ENCODE measurements around the gene PRPH. TPM values are rescaled to one million over a fixed set of nuclear protein-coding genes. Genes with fewer than 3 reads are reported as not detected.

Gene PRPH
- total and polyA plus RNA-seq, 5 experiments from 2014 or later, result not detected

DNA sequence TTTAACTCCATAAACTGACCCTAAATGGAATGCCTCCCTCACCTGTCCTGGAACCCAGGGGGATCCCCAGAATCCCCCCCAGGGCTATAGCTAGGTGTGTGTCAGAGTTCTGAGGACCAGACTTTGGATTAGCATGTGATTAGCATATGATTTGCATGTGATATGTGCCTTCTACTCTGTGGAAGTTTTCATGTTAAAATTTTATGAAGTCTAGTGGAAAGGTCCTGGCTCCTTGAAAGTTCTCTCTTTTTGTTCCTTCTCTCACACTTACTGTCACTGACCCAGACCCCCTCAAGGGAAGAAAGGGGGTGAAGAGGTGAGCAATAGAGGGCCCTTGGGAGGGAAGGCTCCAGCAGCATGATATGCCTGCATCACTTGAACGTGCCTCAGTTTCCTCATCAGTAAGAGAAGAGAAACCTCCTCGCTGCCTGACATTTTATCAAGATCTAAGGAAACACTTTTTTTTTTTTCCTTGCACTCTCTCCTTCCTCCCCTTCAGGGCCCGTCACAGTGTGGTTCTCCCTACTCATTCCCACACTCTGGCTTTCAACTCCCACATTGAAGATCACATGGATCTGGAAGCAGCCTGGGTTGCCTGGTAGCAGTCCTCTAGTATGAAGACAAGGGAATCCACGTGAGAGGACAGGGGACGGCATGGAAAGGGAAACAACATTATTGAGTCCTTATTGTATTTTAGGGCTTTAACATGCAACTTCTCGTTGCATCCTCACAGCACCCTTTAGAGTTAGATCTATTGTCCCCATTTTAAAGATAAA is 45.3 kb downstream of the PRPH start:
- peaks cover 0 to 3% (median 0%) of the 10 kb centered on the region in 9 donors for H3K9me3 Mint-ChIP-seq
- peaks cover 22 to 44% (median 37%) of the 10 kb centered on the region in 4 donors for H3K4me1 Mint-ChIP-seq
- ATAC-seq (no peak), DNase-seq (no peak)
- H3K27me3 Mint-ChIP-seq, result peaks cover 20 to 74% (median 59%) of the 10 kb centered on the region in 5 donors
- H3K36me3 Mint-ChIP-seq, result no peaks in the 10 kb centered on the region
- POLR2A ChIA-PET, result no interaction called here
- H3K27ac Mint-ChIP-seq, result peak overlapping the region in 1 of 10 donors; percentile 45
- H3K4me3 Mint-ChIP-seq, result peak overlapping the region in 3 of 10 donors; percentile 23 to 49 (median 29)

DNA sequence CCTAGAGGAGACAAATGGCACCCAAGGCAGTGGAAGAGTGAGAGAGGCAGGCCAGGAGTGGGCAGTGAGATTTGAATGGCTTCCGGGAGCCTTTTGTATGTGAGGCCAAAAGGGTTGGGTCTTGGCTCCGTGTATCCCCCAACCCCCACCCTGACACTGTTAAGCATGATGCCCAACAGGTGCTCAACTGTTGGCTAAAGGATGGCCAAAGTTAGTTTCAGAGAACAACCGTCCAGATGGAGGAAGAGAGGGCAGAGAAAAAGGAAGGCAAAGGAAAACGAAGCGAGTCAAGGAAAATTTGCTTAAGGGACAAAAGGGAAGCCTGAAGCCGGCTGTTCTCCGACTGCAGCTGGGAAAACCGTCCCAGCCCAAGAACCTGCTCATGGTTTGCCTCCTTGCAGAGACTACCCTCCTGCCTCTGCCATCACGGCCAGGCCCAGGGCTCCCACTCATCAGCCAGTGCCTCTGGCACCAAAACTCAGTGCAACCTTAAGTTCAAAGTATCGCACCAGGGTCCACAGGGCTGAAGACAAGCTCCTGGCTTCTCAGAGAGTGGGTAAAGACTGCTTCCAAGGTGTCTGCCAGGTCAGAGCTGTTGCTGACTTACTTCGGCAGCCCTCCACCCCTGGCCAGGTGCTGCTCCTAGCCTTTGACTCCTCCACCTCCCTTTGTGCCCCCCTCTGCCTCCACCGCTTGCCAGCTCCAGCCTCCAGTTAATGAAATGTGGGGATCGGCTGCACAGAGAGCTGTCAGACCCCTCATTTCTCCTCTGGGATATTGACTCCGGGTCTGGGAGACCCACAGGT is 46.2 kb downstream of the PRPH start:
- no peaks in the 10 kb centered on the region for H3K36me3 Mint-ChIP-seq
- peak overlapping the region in 7 of 10 donors; percentile 4 to 85 (median 29) for H3K4me3 Mint-ChIP-seq
- H3K4me1 Mint-ChIP-seq, result peaks cover 20 to 46% (median 42%) of the 10 kb centered on the region in 4 donors
- POLR2A ChIA-PET, result interaction anchor here (0.6 to 1.4 kb wide), 2 partner anchors 9 to 169 kb away, joined by 3 to 5 read pairs; no protein-coding TSS in a partner anchor
- H3K27ac Mint-ChIP-seq, result peak overlapping the region in 1 of 10 donors; percentile 18
- ATAC-seq (no peak), DNase-seq (no peak)
- peaks cover 0 to 3% (median 0%) of the 10 kb centered on the region in 9 donors for H3K9me3 Mint-ChIP-seq
- H3K27me3 Mint-ChIP-seq, result peaks cover 15 to 75% (median 58%) of the 10 kb centered on the region in 5 donors

DNA sequence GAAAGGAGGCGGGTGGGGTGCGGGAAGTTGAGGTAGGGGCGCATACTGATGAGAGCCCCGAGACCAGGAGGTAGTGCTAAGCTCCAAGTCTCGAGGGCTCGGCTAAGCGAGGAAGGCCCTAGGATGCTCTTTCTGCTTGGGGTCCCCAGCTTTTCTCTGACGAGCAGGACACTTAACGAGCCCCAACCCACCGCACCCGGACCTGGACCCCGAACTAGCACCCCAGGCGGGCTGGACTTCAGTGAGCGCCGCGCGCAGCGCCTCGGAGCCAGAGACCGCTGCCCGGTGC is 46.8 kb downstream of the PRPH start:
- Mint-ChIP-seq H3K9me3 (peaks cover 0 to 3% (median 0%) of the 10 kb centered on the region in 9 donors), H3K4me1 (peaks cover 24 to 50% (median 45%) of the 10 kb centered on the region in 4 donors), H3K27me3 (peaks cover 17 to 78% (median 60%) of the 10 kb centered on the region in 5 donors), H3K36me3 (peaks cover 0 to 3% (median 0%) of the 10 kb centered on the region in 3 donors), H3K4me3 (peak overlapping the region in 8 of 10 donors; percentile 10 to 85 (median 45)), H3K27ac (no peak overlapping the region)
- POLR2A ChIA-PET, result interaction anchor here (0.6 to 1.4 kb wide), 2 partner anchors 10 to 168 kb away, joined by 3 to 5 read pairs; no protein-coding TSS in a partner anchor
- ATAC-seq, result no peak
- DNase-seq, result no peak

DNA sequence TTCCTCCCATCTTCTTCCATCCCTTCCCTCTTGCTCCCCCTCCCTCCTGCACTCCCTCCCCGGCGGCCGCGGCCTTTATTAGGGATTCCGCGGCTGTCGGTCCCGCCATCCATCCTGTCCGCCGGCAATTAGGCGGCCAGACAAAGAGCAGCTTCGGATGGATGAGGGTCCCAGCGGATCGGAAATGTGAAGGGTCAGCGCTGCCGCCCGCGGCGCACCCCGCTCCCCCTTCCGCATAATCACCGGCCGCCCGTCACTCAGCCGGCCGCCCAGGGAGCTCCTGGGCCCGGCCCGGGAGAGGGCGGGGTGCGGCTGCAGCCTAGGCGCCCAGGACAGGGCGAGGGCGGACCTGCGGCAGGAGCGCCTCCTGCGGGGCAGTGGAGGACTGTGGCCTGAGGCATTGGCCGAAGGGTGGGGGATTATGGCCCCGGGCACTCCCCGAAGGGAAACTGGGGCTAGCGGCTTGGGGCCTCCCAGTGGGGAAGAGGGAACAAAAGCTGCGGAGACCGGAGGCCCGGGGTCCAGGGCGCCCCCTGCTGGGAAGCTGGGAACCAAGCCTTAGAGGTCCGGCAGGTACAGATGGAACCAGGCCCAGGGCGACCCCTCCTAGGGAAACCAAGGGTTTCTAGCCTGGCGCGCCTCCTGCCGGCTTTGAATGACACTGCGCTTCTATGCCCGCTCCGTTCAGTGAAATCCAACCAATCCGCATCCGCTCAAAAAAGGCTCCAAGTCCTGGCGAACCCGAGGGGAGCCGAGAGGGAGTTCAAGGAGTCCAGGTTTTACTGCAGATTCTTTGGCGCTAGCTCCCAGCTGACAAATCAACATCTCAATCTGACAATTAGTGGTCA is 47.3 kb downstream of the PRPH start:
- H3K27ac Mint-ChIP-seq, result no peak overlapping the region
- POLR2A ChIA-PET, result interaction anchor here (0.6 to 1.4 kb wide), 3 partner anchors 10 to 168 kb away, joined by 3 to 5 read pairs (median 4); no protein-coding TSS in a partner anchor

DNA sequence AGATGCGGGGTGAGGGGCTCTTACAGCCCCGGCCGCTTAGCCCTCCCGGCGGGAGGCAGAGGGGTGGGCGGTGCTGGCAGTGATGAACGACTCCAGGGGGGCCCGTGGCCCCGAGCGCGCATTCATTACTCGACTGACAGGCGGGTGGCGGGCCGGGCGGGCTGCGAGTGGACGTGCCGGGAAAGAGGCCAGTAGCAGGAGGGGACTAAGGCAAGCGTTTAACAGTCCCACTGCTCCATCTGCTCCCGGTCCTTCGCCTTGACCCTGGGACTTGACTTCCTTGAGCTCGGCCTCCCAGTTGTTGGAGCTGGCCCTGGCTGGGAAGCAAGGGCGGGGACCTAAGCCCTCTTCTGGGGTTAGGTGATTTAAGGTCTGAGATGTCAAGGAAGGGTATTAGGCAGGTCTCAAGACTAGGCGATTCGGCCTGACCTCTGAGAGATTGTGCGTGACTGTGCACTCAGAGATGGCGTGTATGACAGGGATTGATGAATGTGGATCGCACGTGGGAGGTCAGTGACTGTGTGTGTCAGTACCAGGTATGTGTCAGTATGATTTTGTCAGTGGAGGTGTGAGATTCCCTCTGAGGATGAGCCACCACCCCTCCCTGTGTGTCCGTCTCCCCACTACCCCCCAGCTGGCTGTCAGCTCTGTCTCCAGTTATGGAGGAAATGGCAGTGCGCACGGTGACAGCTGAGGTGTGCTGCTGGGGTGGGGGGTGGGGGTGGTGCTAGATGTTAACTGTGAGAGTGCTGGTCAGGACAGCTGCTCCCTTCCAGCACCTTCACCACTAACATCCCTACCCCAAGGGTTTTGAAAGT is 48.2 kb downstream of the PRPH start:
- no peak for DNase-seq

More for the DNA sequence above, 47.3 kb downstream of the PRPH start:
- DNase-seq (peak; percentile 53 to 78 (median 66)), ATAC-seq (peak; percentile 60 to 69)
- Mint-ChIP-seq H3K36me3 (peaks cover 0 to 4% (median 0%) of the 10 kb centered on the region in 3 donors), H3K4me3 (peak overlapping the region; percentile 63 to 85 (median 75)), H3K4me1 (peaks cover 27 to 50% (median 46%) of the 10 kb centered on the region in 4 donors), H3K9me3 (no peaks in the 10 kb centered on the region), H3K27me3 (peaks cover 20 to 78% (median 60%) of the 10 kb centered on the region in 5 donors)

DNA sequence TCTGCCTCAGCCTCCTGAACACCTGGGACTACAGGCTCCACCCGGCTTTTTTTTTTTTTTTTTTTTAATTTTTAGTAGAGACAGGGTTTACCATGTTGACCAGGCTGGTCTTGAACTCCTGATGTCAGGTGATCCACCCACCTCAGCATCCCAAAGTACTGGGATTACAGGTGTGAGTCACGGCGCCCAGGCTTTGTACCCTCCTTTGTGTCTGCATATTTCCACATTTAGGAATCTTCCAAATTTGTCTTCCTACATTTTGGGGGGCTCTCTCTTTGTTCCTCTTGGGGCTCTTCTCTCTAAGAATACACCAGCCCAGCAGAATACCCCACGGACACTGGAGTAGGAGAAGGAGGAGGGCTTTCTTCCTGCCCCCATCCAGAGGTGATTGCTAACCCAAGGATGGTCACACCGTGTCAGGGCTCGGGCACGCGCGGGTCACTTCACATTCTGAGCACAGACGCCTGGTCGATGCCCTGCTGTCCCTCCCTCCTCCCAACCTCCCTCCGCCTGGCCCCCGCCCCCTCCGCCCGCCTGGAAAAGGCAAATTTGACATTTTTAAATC is 49.6 kb downstream of the PRPH start:
- peaks cover 20 to 53% (median 46%) of the 10 kb centered on the region in 4 donors for H3K4me1 Mint-ChIP-seq
- H3K27me3 Mint-ChIP-seq, result peaks cover 15 to 78% (median 52%) of the 10 kb centered on the region in 5 donors
- ATAC-seq, result no peak

More for the DNA sequence above, 48.2 kb downstream of the PRPH start:
- peaks cover 15 to 78% (median 53%) of the 10 kb centered on the region in 5 donors for H3K27me3 Mint-ChIP-seq
- POLR2A ChIA-PET, result interaction anchor here (0.6 to 1.6 kb wide), 3 partner anchors 20 to 54 kb away, joined by 4 to 5 read pairs (median 4); partner anchors contain the start of gene TROAP
- peaks cover 20 to 48% (median 43%) of the 10 kb centered on the region in 4 donors for H3K4me1 Mint-ChIP-seq
- peaks cover 0 to 4% (median 0%) of the 10 kb centered on the region in 3 donors for H3K36me3 Mint-ChIP-seq
- peak overlapping the region; percentile 63 to 85 (median 76) for H3K4me3 Mint-ChIP-seq
- H3K27ac Mint-ChIP-seq, result peak overlapping the region in 4 of 10 donors; percentile 6 to 61 (median 28)
- no peaks in the 10 kb centered on the region for H3K9me3 Mint-ChIP-seq
- peak in 1 of 2 donors; percentile 24 for ATAC-seq

DNA sequence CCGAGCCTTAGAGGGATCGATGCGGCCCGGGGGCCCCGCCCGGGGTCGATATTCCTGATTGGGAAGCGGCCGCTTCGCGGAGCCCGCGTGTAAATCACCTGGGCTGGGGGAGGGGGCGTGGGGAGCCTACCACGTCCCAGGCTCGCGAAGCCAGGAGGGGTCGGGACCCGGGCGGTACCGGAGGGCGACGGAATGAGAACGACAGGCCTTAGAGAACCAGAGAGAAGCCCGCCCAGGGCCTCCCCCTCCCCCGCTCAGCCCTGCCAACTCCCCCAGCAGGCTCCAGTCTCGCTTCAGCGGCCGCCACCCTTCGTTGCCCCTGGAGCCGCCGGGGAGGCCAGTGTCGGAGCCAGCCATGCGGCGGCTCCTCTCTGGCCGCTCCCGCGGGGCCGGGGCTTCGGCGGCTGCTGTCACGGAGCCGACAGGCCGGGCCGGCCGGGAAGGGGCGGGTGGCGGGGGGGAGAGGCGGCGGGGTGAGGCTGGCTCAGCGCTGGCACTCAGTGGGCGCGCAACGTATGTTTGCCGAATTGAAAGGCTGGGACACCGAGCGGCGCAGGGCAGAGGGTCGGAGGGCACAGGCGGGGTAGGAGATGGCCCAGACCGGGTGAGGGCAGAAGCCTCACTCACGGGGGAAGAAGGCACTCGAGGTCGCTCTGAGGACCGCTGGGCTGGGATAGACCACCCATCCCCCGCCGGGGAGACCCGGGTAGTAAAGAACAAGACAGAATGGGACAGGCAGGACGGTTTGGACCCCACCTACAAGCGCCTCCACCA is 50.3 kb downstream of the PRPH start:
- Mint-ChIP-seq H3K36me3 (peaks cover 0 to 4% (median 0%) of the 10 kb centered on the region in 3 donors), H3K27ac (no peak overlapping the region), H3K9me3 (no peaks in the 10 kb centered on the region), H3K4me3 (peak overlapping the region; percentile 54 to 91 (median 68)), H3K27me3 (peaks cover 15 to 78% (median 49%) of the 10 kb centered on the region in 5 donors), H3K4me1 (peaks cover 20 to 53% (median 46%) of the 10 kb centered on the region in 4 donors)
- DNase-seq (no peak), ATAC-seq (peak in 1 of 2 donors; percentile 10)
- POLR2A ChIA-PET, result interaction anchor here (0.7 kb wide), 1 partner anchor 10 kb away, joined by 3 read pairs; no protein-coding TSS in a partner anchor

More for the DNA sequence above, 49.6 kb downstream of the PRPH start:
- peak overlapping the region in 6 of 10 donors; percentile 12 to 85 (median 64) for H3K4me3 Mint-ChIP-seq
- H3K9me3 Mint-ChIP-seq, result no peaks in the 10 kb centered on the region
- no peak for DNase-seq
- H3K36me3 Mint-ChIP-seq, result peaks cover 0 to 4% (median 0%) of the 10 kb centered on the region in 3 donors
- POLR2A ChIA-PET, result interaction anchor here (1.6 kb wide), 1 partner anchor 56 kb away, joined by 4 read pairs; no protein-coding TSS in a partner anchor
- no peak overlapping the region for H3K27ac Mint-ChIP-seq

DNA sequence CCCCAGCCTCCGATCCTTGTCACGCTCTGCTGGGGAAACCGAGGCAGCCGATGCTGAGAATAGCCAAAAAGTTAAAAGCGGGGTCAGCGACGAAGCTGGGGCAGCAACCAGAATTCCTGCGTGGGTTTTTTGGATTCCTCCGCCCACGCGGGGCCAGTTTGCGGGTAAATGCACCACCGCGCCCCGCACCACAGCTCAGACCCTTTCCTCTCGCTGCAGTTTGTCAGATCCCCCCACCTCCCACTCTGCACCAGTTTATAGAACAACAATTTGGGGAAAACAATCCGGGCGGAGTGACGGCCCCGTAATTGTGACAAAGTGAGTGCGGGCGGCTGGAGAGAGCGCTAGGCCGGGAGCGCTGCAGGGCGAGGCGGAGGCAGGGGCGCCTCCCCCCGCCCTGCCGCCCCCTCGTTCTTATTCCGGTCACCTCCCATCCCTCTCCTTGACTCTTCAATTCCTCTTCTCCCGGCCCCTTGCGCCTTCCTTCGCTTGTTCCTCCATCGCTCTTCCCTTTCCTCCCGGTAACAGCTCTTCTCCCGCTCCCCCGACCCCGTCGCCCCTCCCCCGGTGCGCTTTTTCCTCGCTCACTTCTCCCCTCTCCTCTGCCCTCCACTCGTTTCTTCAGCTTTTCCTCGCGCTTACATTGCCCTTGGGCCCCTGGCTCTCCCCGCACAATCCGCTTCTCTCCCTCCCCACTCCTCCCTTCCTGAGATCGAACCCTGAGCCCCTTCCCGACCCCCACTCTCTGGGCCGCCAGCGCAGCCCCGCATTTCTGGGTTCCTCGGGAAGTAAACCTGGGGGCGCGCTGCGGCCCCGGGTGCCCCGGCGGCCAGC is 51.1 kb downstream of the PRPH start:
- DNase-seq, result no peak
- Mint-ChIP-seq H3K4me3 (peak overlapping the region; percentile 59 to 91 (median 79)), H3K36me3 (peaks cover 0 to 4% (median 0%) of the 10 kb centered on the region in 3 donors), H3K4me1 (peaks cover 20 to 53% (median 46%) of the 10 kb centered on the region in 4 donors), H3K27me3 (peaks cover 18 to 78% (median 47%) of the 10 kb centered on the region in 5 donors), H3K9me3 (no peaks in the 10 kb centered on the region), H3K27ac (peak overlapping the region in 1 of 10 donors; percentile 59)
- POLR2A ChIA-PET, result interaction anchor here (0.6 to 2.3 kb wide), 3 partner anchors 11 to 1369 kb away, joined by 3 to 9 read pairs (median 6); partner anchors contain the start of gene TROAP
- ATAC-seq, result no peak

DNA sequence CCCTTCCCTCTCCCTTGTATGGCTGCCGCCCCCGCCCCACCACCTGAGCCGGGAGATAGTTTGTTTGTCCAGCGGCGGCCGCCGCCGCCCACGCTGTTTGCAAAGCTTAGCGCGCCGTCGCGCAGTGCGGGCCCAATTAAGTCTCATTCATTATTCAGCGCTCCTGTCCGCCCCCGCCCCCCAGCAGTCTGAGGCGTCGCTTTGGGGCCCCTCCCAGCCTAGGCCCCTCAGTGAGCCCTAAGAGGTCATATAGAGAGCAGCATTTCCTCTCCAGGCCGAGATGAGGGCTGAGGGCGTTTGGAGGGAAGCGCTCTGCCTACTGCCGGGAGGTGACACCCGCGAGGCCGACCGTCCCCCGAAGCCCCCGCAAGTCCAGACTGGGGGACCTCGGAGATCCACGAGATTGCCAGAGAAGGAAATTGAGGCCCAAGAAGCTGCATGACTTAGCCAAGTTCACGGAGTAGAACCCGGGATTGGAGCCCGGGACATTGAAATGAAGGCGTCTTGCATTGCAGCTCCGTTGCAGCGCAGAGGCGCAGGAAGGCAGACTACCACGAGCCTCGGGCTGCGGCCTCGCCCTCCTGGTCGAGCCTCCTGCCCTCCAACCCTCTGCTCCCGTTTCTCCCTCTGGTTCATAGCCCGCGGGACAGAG is 51.8 kb downstream of the PRPH start, which contains the start of gene DNAJC22:
DNAJC22 (plus strand) TSS at position 230 of the 652 bp plus-strand sequence. CDS start 1,985 bp downstream, outside the sequence.
- H3K27me3 Mint-ChIP-seq, result peaks cover 19 to 83% (median 51%) of the 10 kb centered on the region in 5 donors
- POLR2A ChIA-PET, result interaction anchor here (0.6 to 2.3 kb wide), 3 partner anchors 23 to 1368 kb away, joined by 6 to 9 read pairs (median 8); partner anchors contain the start of gene TROAP
- ATAC-seq (peak; percentile 24 to 26), DNase-seq (peak in 1 of 10 donors; percentile 48)
- peak within 1 kb of the TSS in 5 of 10 donors; percentile 27 to 59 (median 37) for H3K27ac Mint-ChIP-seq
- peaks cover 20 to 53% (median 46%) of the 10 kb centered on the region in 4 donors for H3K4me1 Mint-ChIP-seq
- peak within 1 kb of the TSS; percentile 73 to 91 (median 88) for H3K4me3 Mint-ChIP-seq
- H3K36me3 Mint-ChIP-seq, result peaks cover 0 to 4% (median 0%) of the 10 kb centered on the region in 3 donors
- no peaks in the 10 kb centered on the region for H3K9me3 Mint-ChIP-seq

All from naive thymus-derived CD8-positive, alpha-beta T cell (primary cell).